Neural progenitor cell (in vitro differentiated cells): Measurements from ENCODE around the gene UNC93B1. TPM values are rescaled to one million over a fixed set of nuclear protein-coding genes. Genes with fewer than 3 reads are reported as not detected.

ENCODE experiments used
- DNase-seq: peaks from one replicate; pipeline ENCODE4 v3.0.0-alpha.2; 2016; ENCODE audit warnings: low spot score
- H2AFZ ChIP-seq: fragments of 200-600 bp; sonication (generic); replicated peaks from 2 replicates; pipeline ENCODE4 v1.6.1; 2016; ENCODE audit warnings: antibody characterized with exemption
- H3F3A ChIP-seq: fragments of 200-600 bp; sonication (generic); 2 replicates; pipeline ENCODE4 v1.6.1; 2016; ENCODE audit warnings: antibody characterized with exemption, low read depth
- H3K27ac ChIP-seq: fragments of 200-600 bp; sonication (generic); 2 replicates; pipeline ENCODE4 v1.5.1; 2016; ENCODE audit warnings: mild to moderate bottlenecking
- H3K27me3 ChIP-seq: fragments of 200-600 bp; sonication (generic); 2 replicates; pipeline ENCODE4 v1.6.1; 2016; ENCODE audit warnings: mild to moderate bottlenecking, moderate library complexity
- H3K36me3 ChIP-seq: fragments of 200-600 bp; sonication (generic); 2 replicates; pipeline ENCODE4 v1.5.1; 2016
- H3K4me1 ChIP-seq: fragments of 200-600 bp; sonication (generic); 2 replicates; pipeline ENCODE4 v1.6.1; 2016; ENCODE audit warnings: mixed run types
- H3K4me2 ChIP-seq: fragments of 200-600 bp; sonication (generic); 2 replicates; pipeline ENCODE4 v1.6.1; 2016
- H3K4me3 ChIP-seq: fragments of 200-600 bp; sonication (generic); 2 replicates; pipeline ENCODE4 v1.5.1; 2016
- H3K79me2 ChIP-seq: fragments of 200-600 bp; sonication (generic); 2 replicates; pipeline ENCODE4 v1.6.1; 2016; ENCODE audit warnings: low read depth
- H3K9ac ChIP-seq: fragments of 200-600 bp; sonication (generic); 2 replicates; pipeline ENCODE4 v1.6.1; 2016
- H3K9me3 ChIP-seq: fragments of 200-600 bp; sonication (generic); 2 replicates; pipeline ENCODE4 v1.5.1; 2016; ENCODE audit warnings: low read depth
- H4K20me1 ChIP-seq: fragments of 200-600 bp; sonication (generic); 2 replicates; pipeline ENCODE4 v1.6.1; 2016; ENCODE audit warnings: low read depth
- H3K27ac Mint-ChIP-seq: 3 replicates; pipeline ENCODE4 v1.8.0; 2021; ENCODE audit warnings: mixed read lengths
- H3K27me3 Mint-ChIP-seq: 2 replicates; pipeline ENCODE4 v1.8.0; 2022; ENCODE audit warnings: low read depth, mild to moderate bottlenecking, inconsistent platforms, moderate library complexity, mixed read lengths; ENCODE audit not compliant: insufficient read depth
- H3K36me3 Mint-ChIP-seq: 3 replicates; pipeline ENCODE4 v1.8.0; 2021; ENCODE audit warnings: mixed read lengths
- H3K4me1 Mint-ChIP-seq: 3 replicates; pipeline ENCODE4 v1.8.0; 2021; ENCODE audit warnings: mixed read lengths
- H3K4me3 Mint-ChIP-seq: 3 replicates; pipeline ENCODE4 v1.8.0; 2021; ENCODE audit warnings: mild to moderate bottlenecking, moderate library complexity, mixed read lengths
- H3K9me3 Mint-ChIP-seq: 3 replicates; pipeline ENCODE4 v1.8.0; 2020; ENCODE audit warnings: mixed read lengths
- EZH2 ChIP-seq: fragments of 200-600 bp; sonication (generic); IDR thresholded peaks from 2 replicates; pipeline ENCODE4 v1.6.1; 2017; ENCODE audit warnings: antibody characterized with exemption, mild to moderate bottlenecking, moderate library complexity
- EZH2phosphoT487 ChIP-seq: fragments of 200-600 bp; sonication (generic); IDR thresholded peaks from 2 replicates; pipeline ENCODE4 v1.6.1; 2017; ENCODE audit warnings: antibody characterized with exemption
- total RNA-seq: library from RNA; depleted of rRNA; stranded (reverse); fragments of >200 nt; gene quantifications from 2 replicates; pipeline ENCODE4 v1.2.3, GENCODE V29; 2015; ENCODE audit warnings: low replicate concordance
- TF ChIP-seq, protein P1 (sequence below): fragments of 200-600 bp; sonication (generic); IDR thresholded peaks from 2 replicates; pipeline ENCODE4 v1.5.1; 2017; ENCODE audit warnings: antibody characterized with exemption, mild to moderate bottlenecking

The UNC93B1 gene
- total RNA-seq, 1 donor from 2014 or later: 8.8 TPM

DNA sequence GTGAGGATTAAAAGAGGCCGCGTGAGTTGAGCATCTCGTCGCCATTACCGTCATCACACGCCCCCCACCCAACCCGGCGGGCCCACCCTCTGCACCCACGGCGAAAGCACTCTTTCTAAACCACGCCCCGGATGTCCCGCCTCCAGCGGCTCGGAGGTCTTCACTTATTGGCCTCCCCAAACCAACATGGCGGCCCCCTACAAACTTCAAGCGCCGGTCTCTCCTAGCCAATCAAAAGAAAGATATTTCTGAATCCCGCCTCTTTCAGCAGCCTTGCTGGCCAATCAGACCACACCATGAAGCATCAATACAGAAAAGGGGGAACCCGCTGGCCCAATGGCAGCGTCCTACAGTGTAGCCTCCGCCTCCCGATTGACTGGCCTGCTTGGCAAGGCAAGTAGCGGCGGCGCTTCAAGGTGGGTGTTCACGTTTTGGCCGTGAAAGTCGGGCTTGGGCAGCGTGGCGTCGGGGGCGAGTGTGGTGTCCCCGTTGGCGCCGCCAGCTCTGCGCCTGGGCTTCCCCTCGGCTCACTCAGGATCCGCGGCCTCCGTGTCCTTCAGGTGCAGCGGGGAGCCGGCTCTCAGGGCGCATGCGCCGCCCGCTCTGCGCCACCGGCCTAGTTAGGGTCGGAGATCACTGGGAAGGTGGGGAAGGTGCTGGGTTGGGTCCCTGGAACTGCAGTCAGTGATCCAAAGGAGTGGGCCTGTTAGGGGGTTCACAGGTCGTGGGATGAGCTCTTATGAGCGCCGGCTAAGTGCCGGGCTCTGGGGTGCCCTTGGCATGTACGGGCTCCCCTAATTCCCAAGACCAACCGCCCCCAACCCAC is 26.6 kb upstream of the UNC93B1 start, which contains the start of gene NDUFS8:
NDUFS8 (plus strand) TSS at position 364 of the 826 bp plus-strand sequence. CDS start 1,471 bp downstream, outside the sequence.
- peaks cover 3% of the 10 kb centered on the region for H4K20me1 ChIP-seq
- peak within 1 kb of the TSS; percentile 97 for H3K27ac Mint-ChIP-seq

DNA sequence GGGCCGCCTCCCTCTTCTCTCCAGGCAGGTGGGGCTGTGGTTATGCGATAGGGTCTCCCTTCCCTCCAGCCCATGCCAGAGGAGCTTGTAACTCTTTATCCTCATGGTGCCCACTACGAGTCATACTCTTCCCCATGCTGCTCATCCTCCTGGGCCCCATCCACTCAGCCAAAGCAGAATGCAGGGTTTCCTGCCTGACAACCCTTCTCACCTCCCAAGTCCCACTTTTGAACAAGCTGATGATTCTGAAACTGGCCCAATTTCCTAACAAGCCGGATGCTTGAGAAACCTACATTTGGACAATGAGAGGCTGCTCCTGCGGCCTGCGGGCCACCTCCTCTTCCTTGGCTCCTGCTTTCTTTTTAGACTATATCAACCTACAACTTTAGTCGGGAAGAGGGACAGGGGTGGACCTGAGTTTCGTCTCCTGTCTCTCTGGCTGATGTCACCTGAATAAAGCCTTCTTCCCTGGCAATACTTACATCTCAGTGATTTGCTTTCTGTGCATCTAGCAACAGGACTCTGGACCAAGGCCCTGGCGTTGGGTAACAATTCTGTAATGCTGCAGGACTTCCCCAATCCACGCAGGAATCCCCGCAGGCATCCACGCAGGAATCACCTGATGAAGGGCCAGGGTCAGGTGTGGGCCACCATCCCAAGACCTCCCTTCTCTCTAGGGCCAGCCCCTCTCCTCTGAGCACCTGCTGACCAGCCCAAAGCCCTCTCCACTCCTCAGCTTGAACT is 25.1 kb upstream of the UNC93B1 start:
- Histone ChIP-seq H3K79me2 (peaks cover 36% of the 10 kb centered on the region), H3K4me1 (peaks cover 12% of the 10 kb centered on the region), H3K27me3 (no peaks in the 10 kb centered on the region), H2AFZ (no peak overlapping the region), H3K9ac (no peak overlapping the region), H3K4me2 (peak overlapping the region; percentile 63), H3F3A (peaks cover 6% of the 10 kb centered on the region), H3K36me3 (no peaks in the 10 kb centered on the region), H4K20me1 (peaks cover 3% of the 10 kb centered on the region), H3K4me3 (peak overlapping the region; percentile 87), H3K27ac (no peak overlapping the region), H3K9me3 (no peaks in the 10 kb centered on the region)
- TF ChIP-seq, protein P1, sequence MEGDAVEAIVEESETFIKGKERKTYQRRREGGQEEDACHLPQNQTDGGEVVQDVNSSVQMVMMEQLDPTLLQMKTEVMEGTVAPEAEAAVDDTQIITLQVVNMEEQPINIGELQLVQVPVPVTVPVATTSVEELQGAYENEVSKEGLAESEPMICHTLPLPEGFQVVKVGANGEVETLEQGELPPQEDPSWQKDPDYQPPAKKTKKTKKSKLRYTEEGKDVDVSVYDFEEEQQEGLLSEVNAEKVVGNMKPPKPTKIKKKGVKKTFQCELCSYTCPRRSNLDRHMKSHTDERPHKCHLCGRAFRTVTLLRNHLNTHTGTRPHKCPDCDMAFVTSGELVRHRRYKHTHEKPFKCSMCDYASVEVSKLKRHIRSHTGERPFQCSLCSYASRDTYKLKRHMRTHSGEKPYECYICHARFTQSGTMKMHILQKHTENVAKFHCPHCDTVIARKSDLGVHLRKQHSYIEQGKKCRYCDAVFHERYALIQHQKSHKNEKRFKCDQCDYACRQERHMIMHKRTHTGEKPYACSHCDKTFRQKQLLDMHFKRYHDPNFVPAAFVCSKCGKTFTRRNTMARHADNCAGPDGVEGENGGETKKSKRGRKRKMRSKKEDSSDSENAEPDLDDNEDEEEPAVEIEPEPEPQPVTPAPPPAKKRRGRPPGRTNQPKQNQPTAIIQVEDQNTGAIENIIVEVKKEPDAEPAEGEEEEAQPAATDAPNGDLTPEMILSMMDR: no peak
- TF ChIP-seq EZH2phosphoT487 (no peak), EZH2 (no peak)
- Mint-ChIP-seq H3K4me1 (peaks cover 24% of the 10 kb centered on the region), H3K4me3 (peak overlapping the region; percentile 97), H3K36me3 (peaks cover 20% of the 10 kb centered on the region), H3K27ac (peak overlapping the region; percentile 97), H3K27me3 (peaks cover 14% of the 10 kb centered on the region), H3K9me3 (peaks cover 6% of the 10 kb centered on the region)
- no peak for DNase-seq

More for the DNA sequence above, 26.6 kb upstream of the UNC93B1 start, which contains the start of gene NDUFS8:
- Histone ChIP-seq H3K9me3 (no peaks in the 10 kb centered on the region), H3F3A (peaks cover 7% of the 10 kb centered on the region), H3K4me2 (peak within 1 kb of the TSS; percentile 100), H3K4me3 (peak within 1 kb of the TSS; percentile 87), H3K79me2 (peaks cover 36% of the 10 kb centered on the region), H2AFZ (peak within 1 kb of the TSS; percentile 81), H3K27ac (peak within 1 kb of the TSS; percentile 2), H3K9ac (peak within 1 kb of the TSS; percentile 93), H3K27me3 (no peaks in the 10 kb centered on the region), H3K4me1 (peaks cover 12% of the 10 kb centered on the region), H3K36me3 (no peaks in the 10 kb centered on the region)
- DNase-seq: peak; percentile 98
- peaks cover under 1% of the 10 kb centered on the region for H3K9me3 Mint-ChIP-seq
- H3K27me3 Mint-ChIP-seq: peaks cover 12% of the 10 kb centered on the region
- peaks cover 24% of the 10 kb centered on the region for H3K4me1 Mint-ChIP-seq
- TF ChIP-seq, protein P1: no peak
- TF ChIP-seq EZH2 (no peak), EZH2phosphoT487 (no peak)
- peaks cover 11% of the 10 kb centered on the region for H3K36me3 Mint-ChIP-seq
- peak within 1 kb of the TSS; percentile 97 for H3K4me3 Mint-ChIP-seq

DNA sequence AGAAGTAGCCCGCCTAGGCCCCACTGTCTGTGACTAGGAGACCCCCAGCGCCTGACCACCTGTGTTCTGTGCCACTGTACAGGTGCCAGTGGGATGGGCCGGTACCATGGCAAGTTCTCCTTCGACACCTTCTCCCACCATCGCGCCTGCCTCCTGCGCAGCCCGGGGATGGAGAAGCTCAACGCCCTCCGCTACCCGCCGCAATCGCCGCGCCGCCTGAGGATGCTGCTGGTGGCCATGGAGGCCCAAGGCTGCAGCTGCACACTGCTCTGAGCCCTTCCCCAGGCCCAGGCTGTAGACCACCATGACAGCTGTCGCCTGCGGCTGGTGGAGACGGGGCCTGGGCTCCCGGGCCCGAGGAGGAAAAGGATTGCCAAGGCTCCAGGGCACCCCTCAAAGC is 23.8 kb upstream of the UNC93B1 start:
- peaks cover 6% of the 10 kb centered on the region for H3F3A ChIP-seq
- no peaks in the 10 kb centered on the region for H3K9me3 ChIP-seq
- peaks cover 20% of the 10 kb centered on the region for H3K36me3 Mint-ChIP-seq
- H2AFZ ChIP-seq: no peak overlapping the region
- no peaks in the 10 kb centered on the region for H3K27me3 ChIP-seq
- H3K79me2 ChIP-seq: peaks cover 36% of the 10 kb centered on the region
- H3K27ac Mint-ChIP-seq: no peak overlapping the region
- no peak overlapping the region for H3K4me3 Mint-ChIP-seq
- H3K36me3 ChIP-seq: no peaks in the 10 kb centered on the region
- H4K20me1 ChIP-seq: peaks cover 3% of the 10 kb centered on the region
- no peak overlapping the region for H3K9ac ChIP-seq
- no peak for DNase-seq
- H3K4me2 ChIP-seq: no peak overlapping the region
- peaks cover 12% of the 10 kb centered on the region for H3K4me1 ChIP-seq
- no peak overlapping the region for H3K27ac ChIP-seq
- H3K27me3 Mint-ChIP-seq: peaks cover 14% of the 10 kb centered on the region
- H3K9me3 Mint-ChIP-seq: peaks cover 6% of the 10 kb centered on the region
- no peak overlapping the region for H3K4me3 ChIP-seq
- H3K4me1 Mint-ChIP-seq: peaks cover 24% of the 10 kb centered on the region
- TF ChIP-seq EZH2 (no peak), EZH2phosphoT487 (no peak)
- TF ChIP-seq, protein P1: no peak
